Tracheal epithelial cell (primary cell): ENCODE results near the gene SINHCAF. TPM values are rescaled to one million over a fixed set of nuclear protein-coding genes. Genes with fewer than 3 reads are reported as not detected.

Experiments used
- total RNA-seq: library from RNA; depleted of rRNA; stranded (reverse); fragments of >200 nt; gene quantifications from 2 replicates; pipeline ENCODE4 v1.2.1, GENCODE V29; 2014

Gene SINHCAF
- total RNA-seq = 229 and 342 TPM in 2 replicates

GRCh38 chr12:31325877-31326631 lies at the start of gene SINHCAF:
Gene SINHCAF, minus strand, starts transcription at chr12:31326150. Its CDS starts 27,946 bp downstream, at chr12:31298204.

